Mesenchymal stem cell (in vitro differentiated cells and primary cell): Measurements from ENCODE around the gene NLE1.
A peak's percentile ranks its signal among the peaks of the same experiment; 100 is the strongest.

Experiments used
- DNase-seq: peaks from one replicate; pipeline ENCODE4 v3.0.0-alpha.2; 2013
- H2AFZ ChIP-seq: one replicate; pipeline ENCODE4 v1.6.1; 2013; ENCODE audit warnings: low read depth, mild to moderate bottlenecking, control low read depth, inconsistent platforms, low read length, moderate library complexity
- H2AK5ac ChIP-seq: 2 replicates; pipeline ENCODE4 v1.6.1; 2013; ENCODE audit warnings: low read length, moderate library complexity, mild to moderate bottlenecking, inconsistent platforms; ENCODE audit not compliant: severe bottlenecking
- H2BK120ac ChIP-seq: one replicate; pipeline ENCODE4 v1.6.1; 2013; ENCODE audit warnings: low read depth, mild to moderate bottlenecking, inconsistent platforms, low read length, moderate library complexity
- H2BK12ac ChIP-seq, 2 experiments: one replicate each; pipeline ENCODE4 v1.6.1; 2013; ENCODE audit warnings: inconsistent platforms in 2 of 2, low read length in 2 of 2, mild to moderate bottlenecking in 2 of 2, moderate library complexity in 2 of 2, control low read depth in 1 of 2
- H2BK15ac ChIP-seq: one replicate; pipeline ENCODE4 v1.6.1; 2013; ENCODE audit warnings: mild to moderate bottlenecking, low read depth, inconsistent platforms; ENCODE audit not compliant: poor library complexity, severe bottlenecking
- H2BK5ac ChIP-seq: 2 replicates; pipeline ENCODE4 v1.6.1; 2013; ENCODE audit warnings: low read depth, mild to moderate bottlenecking, low read length, control low read depth, inconsistent platforms; ENCODE audit not compliant: poor library complexity, severe bottlenecking
- H3K14ac ChIP-seq, 2 experiments: one replicate each; pipeline ENCODE4 v1.6.1; 2013; ENCODE audit warnings: inconsistent platforms in 2 of 2, low read length in 2 of 2, control low read depth in 1 of 2, mild to moderate bottlenecking in 1 of 2, moderate library complexity in 1 of 2
- H3K18ac ChIP-seq, 2 experiments: one replicate each; pipeline ENCODE4 v1.6.1; 2013; ENCODE audit warnings: inconsistent platforms in 2 of 2, low read length in 2 of 2, control low read depth in 1 of 2, low read depth in 1 of 2, mild to moderate bottlenecking in 1 of 2
- H3K23ac ChIP-seq, 2 experiments: one replicate each; pipeline ENCODE4 v1.6.1; 2013; ENCODE audit warnings: inconsistent platforms in 2 of 2, low read length in 2 of 2, mild to moderate bottlenecking in 2 of 2, moderate library complexity in 2 of 2, control low read depth in 1 of 2
- H3K27ac ChIP-seq: 2 replicates; pipeline ENCODE4 v1.5.1; 2013; ENCODE audit warnings: mild to moderate bottlenecking, moderate library complexity, low read length, control low read depth, inconsistent platforms; ENCODE audit not compliant: poor library complexity, severe bottlenecking
- H3K27me3 ChIP-seq, 2 experiments: 2 replicates each; pipeline versions ENCODE4 v1.6.1 to v1.7.0; 2013; ENCODE audit warnings: low read length in 2 of 2, mild to moderate bottlenecking in 2 of 2, moderate library complexity in 2 of 2, control low read depth in 1 of 2, inconsistent platforms in 1 of 2; ENCODE audit not compliant: control insufficient read depth in 1 of 2, insufficient read depth in 1 of 2
- H3K36me3 ChIP-seq, 2 experiments: 2 replicates each; pipeline versions ENCODE4 v1.6.1 to v1.7.0; 2013; ENCODE audit warnings: low read length in 2 of 2, control low read depth in 1 of 2, inconsistent platforms in 1 of 2, low read depth in 1 of 2, mild to moderate bottlenecking in 1 of 2; ENCODE audit not compliant: insufficient read depth in 2 of 2, control insufficient read depth in 1 of 2
- H3K4ac ChIP-seq, 2 experiments: one replicate each; pipeline ENCODE4 v1.6.1; 2013; ENCODE audit warnings: inconsistent platforms in 2 of 2, low read length in 2 of 2, mild to moderate bottlenecking in 2 of 2, moderate library complexity in 2 of 2, control low read depth in 1 of 2, low read depth in 1 of 2
- H3K4me1 ChIP-seq: 2 replicates; pipeline ENCODE4 v1.6.1; 2013; ENCODE audit warnings: low read depth, low read length, control low read depth; ENCODE audit not compliant: control insufficient read depth, insufficient read depth
- H3K4me2 ChIP-seq: 2 replicates; pipeline ENCODE4 v1.6.1; 2013; ENCODE audit warnings: low read length, mild to moderate bottlenecking, inconsistent platforms; ENCODE audit not compliant: poor library complexity, severe bottlenecking
- H3K4me3 ChIP-seq, 2 experiments: 2 replicates each; pipeline versions ENCODE4 v1.5.1 to v1.7.0; 2013; ENCODE audit warnings: low read length in 2 of 2, mild to moderate bottlenecking in 2 of 2, control low read depth in 1 of 2, low read depth in 1 of 2; ENCODE audit not compliant: insufficient read depth in 1 of 2
- H3K79me1 ChIP-seq: replicated peaks from 2 replicates; pipeline ENCODE4 v1.6.1; 2013; ENCODE audit warnings: mild to moderate bottlenecking, control low read depth, low read length, inconsistent platforms; ENCODE audit not compliant: poor library complexity, severe bottlenecking
- H3K9ac ChIP-seq: 2 replicates; pipeline ENCODE4 v1.7.0; 2013; ENCODE audit warnings: mild to moderate bottlenecking, low read length, moderate library complexity
- H3K9me3 ChIP-seq: 2 replicates; pipeline ENCODE4 v1.7.0; 2013; ENCODE audit warnings: mild to moderate bottlenecking, low read length; ENCODE audit not compliant: control insufficient read depth
- H4K8ac ChIP-seq: one replicate; pipeline ENCODE4 v1.6.1; 2013; ENCODE audit warnings: inconsistent platforms, mild to moderate bottlenecking, low read length, moderate library complexity
- H4K91ac ChIP-seq: one replicate; pipeline ENCODE4 v1.6.1; 2013; ENCODE audit warnings: mild to moderate bottlenecking, low read length, inconsistent platforms
- WGBS: methylation state at CpG from one replicate; pipeline ENCODE4 v1.1.7; 2013; ENCODE audit warnings: mixed read lengths; 5-methylcytosine and 5-hydroxymethylcytosine counted together

The NLE1 gene

DNA sequence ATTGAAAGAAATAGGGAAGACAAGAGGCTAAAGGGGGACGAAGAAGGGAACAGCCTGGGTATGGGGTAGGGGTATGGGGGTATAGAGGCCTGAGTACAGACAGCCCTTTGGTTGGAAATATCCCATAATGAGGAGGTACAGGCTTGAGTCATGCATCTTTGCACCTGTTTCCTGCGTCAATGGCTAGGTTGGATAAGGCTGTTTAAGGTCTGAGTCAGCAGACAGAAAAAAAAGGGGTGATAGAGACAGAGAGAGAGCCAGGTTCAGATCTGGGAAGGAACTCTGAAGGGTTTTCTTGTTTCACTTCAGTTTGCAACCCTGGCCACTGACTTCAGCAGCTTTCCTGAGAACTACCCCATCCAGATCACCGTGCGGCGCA lies 12.1 kb downstream of the NLE1 start:
- Histone ChIP-seq H3K23ac (no peak overlapping the region), H3K79me1 (peaks cover 2% of the 10 kb centered on the region), H3K4me1 (no peaks in the 10 kb centered on the region), H4K8ac (no peak overlapping the region), H2BK5ac (no peak overlapping the region), H3K18ac (no peak overlapping the region), H3K27ac (no peak overlapping the region), H2BK120ac (no peak overlapping the region), H4K91ac (no peak overlapping the region), H2AK5ac (no peak overlapping the region), H3K36me3 (peaks cover 45 to 49% of the 10 kb centered on the region in 2 experiments), H2AFZ (no peak overlapping the region), H3K9ac (no peak overlapping the region), H3K4me3 (no peak overlapping the region), H3K14ac (no peak overlapping the region), H2BK12ac (no peak overlapping the region), H3K4ac (no peak overlapping the region), H3K27me3 (no peaks in the 10 kb centered on the region), H3K4me2 (no peak overlapping the region), H3K9me3 (no peaks in the 10 kb centered on the region), H2BK15ac (no peak overlapping the region)
- 91% methylated on average over 5 of the region's 5 CpGs for WGBS
- DNase-seq: no peak

- WGBS: 93% methylated on average over 10 of the region's 11 CpGs
- no peak overlapping the region for H3K27ac ChIP-seq
- H2BK12ac ChIP-seq: no peak overlapping the region
- H3K4ac ChIP-seq: no peak overlapping the region
- H3K18ac ChIP-seq: no peak overlapping the region
- H3K14ac ChIP-seq: no peak overlapping the region
- H2AK5ac ChIP-seq: no peak overlapping the region
- no peak overlapping the region for H2BK120ac ChIP-seq
- no peak overlapping the region for H4K91ac ChIP-seq
- no peak overlapping the region for H2BK15ac ChIP-seq
- H3K9ac ChIP-seq: no peak overlapping the region
- no peaks in the 10 kb centered on the region for H3K4me1 ChIP-seq
- no peak overlapping the region for H2AFZ ChIP-seq
- peaks cover 2% of the 10 kb centered on the region for H3K79me1 ChIP-seq
- no peak overlapping the region for H3K4me2 ChIP-seq
- H3K27me3 ChIP-seq: no peaks in the 10 kb centered on the region
- H2BK5ac ChIP-seq: no peak overlapping the region
- DNase-seq: no peak
- H3K23ac ChIP-seq: no peak overlapping the region
- H4K8ac ChIP-seq: no peak overlapping the region
- H3K36me3 ChIP-seq: peaks cover 39 to 43% of the 10 kb centered on the region in 2 experiments
- H3K9me3 ChIP-seq: no peaks in the 10 kb centered on the region
- H3K4me3 ChIP-seq: no peak overlapping the region
These were observed 12.7 kb downstream of the NLE1 start for GRCh38 chr17:35129154-35129972.

DNA sequence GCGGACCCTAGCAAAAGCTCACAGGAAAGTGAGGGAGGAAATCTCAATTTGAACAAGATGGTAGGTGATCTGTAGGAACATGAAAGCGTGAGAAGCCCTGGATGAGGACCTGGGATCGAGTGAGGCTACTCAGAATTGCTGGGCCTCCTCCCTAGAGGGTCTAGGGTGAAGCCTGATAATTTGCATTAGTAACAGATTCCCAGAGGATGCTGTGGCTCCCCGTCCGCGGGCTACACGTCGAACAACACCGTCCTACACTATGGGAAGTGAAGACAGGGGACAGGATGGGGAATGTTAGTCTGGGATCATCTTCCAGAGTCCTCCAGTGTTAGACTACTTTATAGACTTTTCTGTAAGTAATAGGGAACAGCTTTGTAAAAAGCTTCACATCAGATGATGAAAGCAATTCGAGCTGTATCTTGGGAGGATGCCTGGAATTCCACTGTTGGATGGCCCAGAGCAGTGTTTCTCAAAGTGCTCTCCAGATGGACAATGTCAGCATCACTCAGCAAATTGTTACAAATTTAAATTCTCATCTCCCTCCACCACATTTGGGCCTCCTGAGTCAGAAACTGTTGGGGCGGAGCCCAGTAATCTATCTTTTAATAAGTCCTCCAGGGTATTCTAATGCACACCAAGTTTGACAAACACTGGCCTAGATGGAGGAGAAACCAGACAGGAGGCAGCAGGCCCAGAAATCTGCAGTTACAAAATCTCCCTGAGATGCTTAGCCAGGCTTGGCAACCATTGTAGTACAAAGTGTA lies 14.2 kb downstream of the NLE1 start:
- H2BK5ac ChIP-seq: no peak overlapping the region

GRCh38 chr17:35121315-35121714 lies 20.8 kb downstream of the NLE1 start, which contains the start of gene FNDC8:
FNDC8 (plus strand) TSS chr17:35121615; CDS start chr17:35121694, 79 bp downstream.
- no peak within 1 kb of the TSS for H2BK5ac ChIP-seq
- no peak within 1 kb of the TSS for H2AK5ac ChIP-seq
- H3K36me3 ChIP-seq: peaks cover 0 to 3% of the 10 kb centered on the region in 2 experiments
- H2BK15ac ChIP-seq: no peak within 1 kb of the TSS
- no peak within 1 kb of the TSS for H3K4me2 ChIP-seq
- H2AFZ ChIP-seq: no peak within 1 kb of the TSS
- H3K4ac ChIP-seq: no peak within 1 kb of the TSS
- H2BK120ac ChIP-seq: no peak within 1 kb of the TSS
- H3K14ac ChIP-seq: no peak within 1 kb of the TSS
- no peak for DNase-seq
- H3K27me3 ChIP-seq: peaks cover 0 to 6% of the 10 kb centered on the region in 2 experiments
- H4K91ac ChIP-seq: no peak within 1 kb of the TSS
- H4K8ac ChIP-seq: no peak within 1 kb of the TSS
- H3K4me3 ChIP-seq: no peak within 1 kb of the TSS
- WGBS: 90% methylated on average over 2 of the region's 3 CpGs
- H2BK12ac ChIP-seq: no peak within 1 kb of the TSS
- no peak within 1 kb of the TSS for H3K27ac ChIP-seq
- peaks cover 6% of the 10 kb centered on the region for H3K79me1 ChIP-seq
- no peaks in the 10 kb centered on the region for H3K9me3 ChIP-seq
- H3K18ac ChIP-seq: no peak within 1 kb of the TSS
- H3K4me1 ChIP-seq: peaks cover 19% of the 10 kb centered on the region
- no peak within 1 kb of the TSS for H3K23ac ChIP-seq
- no peak within 1 kb of the TSS for H3K9ac ChIP-seq

More for the DNA sequence above, 14.2 kb downstream of the NLE1 start:
- Histone ChIP-seq H3K4me2 (no peak overlapping the region), H3K36me3 (peaks cover 24 to 29% of the 10 kb centered on the region in 2 experiments), H3K79me1 (peaks cover 2% of the 10 kb centered on the region), H3K4me3 (no peak overlapping the region), H3K14ac (no peak overlapping the region), H2AK5ac (no peak overlapping the region), H2AFZ (no peak overlapping the region), H3K4me1 (no peaks in the 10 kb centered on the region), H2BK12ac (no peak overlapping the region), H2BK15ac (no peak overlapping the region), H3K18ac (no peak overlapping the region), H3K27me3 (no peaks in the 10 kb centered on the region), H4K91ac (no peak overlapping the region), H3K27ac (no peak overlapping the region), H4K8ac (no peak overlapping the region), H3K9ac (peak overlapping the region; percentile 50), H3K9me3 (no peaks in the 10 kb centered on the region), H3K23ac (no peak overlapping the region), H2BK120ac (no peak overlapping the region), H3K4ac (no peak overlapping the region)
- no peak for DNase-seq
- 93% methylated on average over 11 of the region's 11 CpGs for WGBS
